Karpas-422 (cell line): ENCODE measurements around the gene HBA2. TPM values are rescaled to one million over a fixed set of nuclear protein-coding genes. Genes with fewer than 3 reads are reported as not detected.
"Not testable (repeated sequence)": the region's sequence is repeated elsewhere in the genome, so short reads cannot be mapped to it uniquely, and the experiment has no call there.

Source experiments
- DNase-seq: peaks from one replicate; pipeline ENCODE4 v3.0.0-alpha.2; 2015
- H2AFZ ChIP-seq: fragments of 200-600 bp; sonication (generic); 2 replicates; pipeline ENCODE4 v1.6.1; 2014; ENCODE audit warnings: antibody characterized with exemption, low read length, mixed read lengths
- H3K27ac ChIP-seq: fragments of 200-600 bp; sonication (generic); 2 replicates; pipeline ENCODE4 v1.5.1; 2014; ENCODE audit warnings: mild to moderate bottlenecking, low read length, moderate library complexity
- H3K27me3 ChIP-seq: fragments of 200-600 bp; sonication (generic); 2 replicates; pipeline ENCODE4 v1.6.1; 2014; ENCODE audit warnings: low read length, mixed read lengths
- H3K36me3 ChIP-seq: fragments of 200-600 bp; sonication (generic); 2 replicates; pipeline ENCODE4 v1.6.1; 2014; ENCODE audit warnings: low read length, mixed read lengths; ENCODE audit not compliant: insufficient read depth
- H3K4me1 ChIP-seq: fragments of 200-600 bp; sonication (generic); 2 replicates; pipeline ENCODE4 v1.6.1; 2014; ENCODE audit warnings: mild to moderate bottlenecking, low read length, mixed read lengths
- H3K4me2 ChIP-seq: fragments of 200-600 bp; sonication (generic); 2 replicates; pipeline ENCODE4 v1.6.1; 2014; ENCODE audit warnings: low read length, low read depth, mild to moderate bottlenecking; ENCODE audit not compliant: poor library complexity, severe bottlenecking
- H3K4me3 ChIP-seq: fragments of 200-600 bp; sonication (generic); 2 replicates; pipeline ENCODE4 v1.5.1; 2014; ENCODE audit warnings: mild to moderate bottlenecking, antibody characterized with exemption, low read length, mixed read lengths
- H3K79me2 ChIP-seq: fragments of 200-600 bp; sonication (generic); 2 replicates; pipeline ENCODE4 v1.6.1; 2014; ENCODE audit warnings: mild to moderate bottlenecking, low read length, mixed read lengths
- H3K9ac ChIP-seq: fragments of 200-600 bp; sonication (generic); 2 replicates; pipeline ENCODE4 v1.6.0; 2014; ENCODE audit warnings: low read length
- H3K9me2 ChIP-seq: fragments of 200-600 bp; sonication (generic), shearing (Covaris generic); replicated peaks from 2 replicates; pipeline ENCODE4 v1.6.0; 2014; ENCODE audit warnings: mild to moderate bottlenecking, low read length, moderate library complexity; ENCODE audit not compliant: insufficient read depth
- H3K9me3 ChIP-seq: fragments of 300-700, 200-600 bp; sonication (generic); 2 replicates; pipeline ENCODE4 v1.6.1; 2014; ENCODE audit warnings: low read length, mixed read lengths
- H4K20me1 ChIP-seq: fragments of 200-600 bp; sonication (generic); 2 replicates; pipeline ENCODE4 v1.6.1; 2014; ENCODE audit warnings: mild to moderate bottlenecking, antibody characterized with exemption, low read length, low read depth; ENCODE audit not compliant: insufficient read depth
- small RNA-seq: library from RNA; depleted of rRNA; stranded (forward); fragments of <200 nt; gene quantifications from one replicate; pipeline ENCODE3, GENCODE V24; 2014
- total RNA-seq: library from RNA; depleted of rRNA; stranded (reverse); fragments of >200 nt; shearing (Covaris generic); gene quantifications from 2 replicates; pipeline ENCODE4 v1.2.3, GENCODE V29; 2014; ENCODE audit warnings: low replicate concordance; rRNA removed

Gene HBA2
- total RNA-seq, 1 experiment from 2014 or later = not detected

DNA sequence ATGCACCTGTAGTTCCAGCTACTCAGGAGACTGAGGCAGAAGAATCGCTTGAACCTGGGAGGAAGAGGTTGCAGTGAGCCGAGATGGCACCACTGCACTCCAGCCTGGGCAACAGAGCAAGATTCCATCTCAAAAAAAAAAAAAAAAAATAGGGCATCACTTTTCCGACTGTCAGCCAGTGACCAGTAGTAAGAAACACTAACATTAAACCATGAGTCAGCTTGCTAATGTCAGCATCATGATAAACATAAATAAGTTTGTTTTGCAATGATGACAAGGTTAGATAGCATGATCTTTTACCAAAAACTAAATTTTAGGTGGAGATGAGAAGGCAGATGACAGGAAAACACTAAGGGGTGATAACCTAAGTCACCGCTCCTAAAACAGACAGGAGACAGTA, 36.7 kb downstream of the HBA2 start:
- H3K27me3 ChIP-seq, H3K4me3 ChIP-seq, H3K27ac ChIP-seq, H3K9me3 ChIP-seq, DNase-seq, H3K9me2 ChIP-seq, H3K4me2 ChIP-seq, H3K9ac ChIP-seq, H3K4me1 ChIP-seq, H2AFZ ChIP-seq: not testable (repeated sequence)
- H3K79me2 ChIP-seq = peaks cover 44% of the 10 kb centered on the region
- peaks cover 49% of the 10 kb centered on the region for H3K36me3 ChIP-seq
- H4K20me1 ChIP-seq = peaks cover 21% of the 10 kb centered on the region

- not testable (repeated sequence) for H3K9me2 ChIP-seq, H3K4me1 ChIP-seq, H3K9me3 ChIP-seq, H2AFZ ChIP-seq, H3K9ac ChIP-seq, H3K4me3 ChIP-seq, H3K27me3 ChIP-seq, H3K27ac ChIP-seq, DNase-seq, H3K4me2 ChIP-seq
- Histone ChIP-seq H3K79me2 (peaks cover 49% of the 10 kb centered on the region), H4K20me1 (peaks cover 17% of the 10 kb centered on the region), H3K36me3 (peaks cover 33% of the 10 kb centered on the region; the same call in 1 of the 2 replicates)
Observed at GRCh38 chr16:211631-212180, 39.0 kb downstream of the HBA2 start.

DNA sequence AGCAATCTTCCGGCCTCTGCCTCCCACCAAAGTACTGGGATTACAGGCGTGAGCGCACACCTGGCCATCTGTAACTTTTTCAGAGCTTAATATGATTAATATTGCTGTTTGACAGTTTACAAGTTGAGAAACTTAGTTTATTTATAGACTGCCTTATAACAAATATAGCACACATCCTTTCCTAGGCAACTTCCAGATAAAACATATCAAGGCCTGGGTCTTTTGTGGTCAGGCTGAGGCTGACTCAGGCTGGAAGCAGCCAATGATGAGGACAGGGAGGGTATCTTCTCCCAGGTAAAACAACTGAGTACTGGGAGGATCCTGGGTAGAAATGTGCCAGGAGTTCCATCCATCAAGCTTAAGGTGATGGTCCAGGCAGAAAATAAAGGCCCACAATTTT, 40.3 kb downstream of the HBA2 start:
- no peak overlapping the region for H3K27ac ChIP-seq
- no peaks in the 10 kb centered on the region for H3K4me1 ChIP-seq
- no peak overlapping the region for H3K4me2 ChIP-seq
- H3K36me3 ChIP-seq = peaks cover 33% of the 10 kb centered on the region; the same call in 1 of the 2 replicates
- no peak overlapping the region for H2AFZ ChIP-seq
- H3K9ac ChIP-seq = no peak overlapping the region
- H3K9me2 ChIP-seq = no peaks in the 10 kb centered on the region
- DNase-seq = no peak
- no peaks in the 10 kb centered on the region for H3K27me3 ChIP-seq
- no peaks in the 10 kb centered on the region for H3K9me3 ChIP-seq
- peaks cover 17% of the 10 kb centered on the region for H4K20me1 ChIP-seq
- no peak overlapping the region for H3K4me3 ChIP-seq
- peaks cover 56% of the 10 kb centered on the region for H3K79me2 ChIP-seq

DNA sequence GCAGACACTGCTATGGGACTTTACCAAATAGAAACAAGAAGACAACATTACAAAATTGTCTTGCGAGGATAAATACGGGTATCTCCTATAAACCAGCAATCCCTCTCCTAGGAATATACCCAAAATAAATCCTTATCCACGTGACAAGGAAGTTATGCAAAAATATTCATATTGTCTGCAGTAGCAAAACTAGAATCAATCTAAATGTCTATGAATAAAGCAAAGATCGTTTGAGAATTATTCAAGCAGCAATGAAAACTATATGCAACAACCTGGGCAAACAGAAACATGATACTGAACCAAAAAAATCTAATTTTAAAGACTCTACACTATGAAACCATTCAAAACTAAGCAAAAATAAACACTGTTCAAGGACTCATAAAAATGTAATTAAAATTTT, 47.3 kb downstream of the HBA2 start:
- Histone ChIP-seq H3K9me3 (no peaks in the 10 kb centered on the region), H3K79me2 (peaks cover 57% of the 10 kb centered on the region), H3K27me3 (no peaks in the 10 kb centered on the region), H3K4me3 (no peak overlapping the region), H3K36me3 (peaks cover 33% of the 10 kb centered on the region), H3K4me2 (no peak overlapping the region), H4K20me1 (no peaks in the 10 kb centered on the region), H2AFZ (no peak overlapping the region), H3K9me2 (no peaks in the 10 kb centered on the region), H3K4me1 (no peaks in the 10 kb centered on the region), H3K27ac (no peak overlapping the region), H3K9ac (no peak overlapping the region)
- DNase-seq = no peak

Small RNAs within 50 kb of the gene (small RNA-seq; reads per million reads assigned to genes)
- not detected for gene RF00019

Other genes starting within 250 kb of the HBA2 start
- gene POLR3K, start 119.3 kb upstream of the HBA2 start, total RNA-seq = 11.9 and 25.7 TPM in 2 replicates
- gene SNRNP25, start 119.0 kb upstream of the HBA2 start, total RNA-seq = 21.8 and 50.3 TPM in 2 replicates
- 0.43 TPM in 1 of 2 replicates, not detected in the other for gene RHBDF1, start 100.2 kb upstream of the HBA2 start, total RNA-seq
- 182 and 298 TPM in 2 replicates for gene MPG, start 94.7 kb upstream of the HBA2 start, total RNA-seq
- 10.5 and 24.2 TPM in 2 replicates for gene NPRL3, start 34.2 kb upstream of the HBA2 start, total RNA-seq
- not detected in 2 replicates for gene HBZ, start 20.2 kb upstream of the HBA2 start, total RNA-seq
- not detected in 2 replicates for gene HBM, start 6.9 kb upstream of the HBA2 start, total RNA-seq
- gene HBA1, start 3.8 kb downstream of the HBA2 start, total RNA-seq = not detected in 2 replicates
- gene HBQ1, start 7.6 kb downstream of the HBA2 start, total RNA-seq = not detected in 2 replicates
- 85.6 and 110 TPM in 2 replicates for gene LUC7L, start 56.6 kb downstream of the HBA2 start, total RNA-seq
- 12.2 and 24.5 TPM in 2 replicates for gene FAM234A, start 61.9 kb downstream of the HBA2 start, total RNA-seq
- not detected in 2 replicates for gene RGS11, start 103.1 kb downstream of the HBA2 start, total RNA-seq
- 2.7 and 3.1 TPM in 2 replicates for gene ARHGDIG, start 107.7 kb downstream of the HBA2 start, total RNA-seq
- gene PDIA2, start 110.3 kb downstream of the HBA2 start, total RNA-seq = 0.71 TPM in 1 of 2 replicates, not detected in the other
- 14.6 and 46.4 TPM in 2 replicates for gene AXIN1, start 179.8 kb downstream of the HBA2 start, total RNA-seq
- 38.1 and 103 TPM in 2 replicates for gene MRPL28, start 197.7 kb downstream of the HBA2 start, total RNA-seq
- gene PGAP6, start 209.1 kb downstream of the HBA2 start, total RNA-seq = 50.0 and 58.1 TPM in 2 replicates
- gene NME4, start 224.3 kb downstream of the HBA2 start, total RNA-seq = 102 and 190 TPM in 2 replicates
- 5.3 and 10.4 TPM in 2 replicates for gene DECR2, start 229.0 kb downstream of the HBA2 start, total RNA-seq